ENCODE data around the gene CALHM3.

GRCh38 chr10:103467406-103467805 is 11.6 kb downstream of the CALHM3 start:
- TF ChIP-seq EZH2 (IDR thresholded peaks at IDR 0.05), result no peak
- no peak for TF ChIP-seq POLR2AphosphoS5 (IDR thresholded peaks at IDR 0.05; ENCODE audit: borderline replicate concordance, low read depth, low read length)
- no peak for TF ChIP-seq FOXP2 (optimal IDR thresholded peaks at IDR 0.05; ENCODE audit: control extremely low read depth, extremely low read length, insufficient read depth)
